Subcutaneous adipose tissue (tissue), 4 donors: ENCODE data around the gene ZNF274. TPM values are rescaled to one million over a fixed set of nuclear protein-coding genes. Genes with fewer than 3 reads are reported as not detected.

Source experiments
- CTCF ChIP-seq: fragments of 450-650 bp; IDR thresholded peaks from one replicate; pipeline ENCODE4 v1.5.1; 2016; ENCODE audit warnings: low read depth, mild to moderate bottlenecking, control low read depth, antibody characterized with exemption, moderate library complexity
- total RNA-seq, 4 donors: library from RNA; depleted of rRNA; stranded (reverse); fragments of >200 nt; gene quantifications; one replicate each; pipeline ENCODE4 v1.1.0, GENCODE V29; 2016

ZNF274 gene
- total RNA-seq, 4 donors from 2014 or later = 17.0 to 25.5 (median 20.3) TPM

GRCh38 chr19:58154679-58155648 is 27.9 kb upstream of the ZNF274 start:
- no peak for TF ChIP-seq CTCF

- no peak for TF ChIP-seq CTCF
Measured at GRCh38 chr19:58157045-58157728, 25.7 kb upstream of the ZNF274 start.

- no peak for TF ChIP-seq CTCF
Measured at GRCh38 chr19:58166268-58166667, 16.6 kb upstream of the ZNF274 start.

- no peak for TF ChIP-seq CTCF
Measured at GRCh38 chr19:58166708-58167280, 16.1 kb upstream of the ZNF274 start.

- no peak for TF ChIP-seq CTCF
Measured at GRCh38 chr19:58170860-58171259, 12.0 kb upstream of the ZNF274 start.

- TF ChIP-seq CTCF = no peak
Measured at GRCh38 chr19:58181902-58182576, 822 bp upstream of the ZNF274 start.
